Measurements from ENCODE around the gene HMCN2.

DNA sequence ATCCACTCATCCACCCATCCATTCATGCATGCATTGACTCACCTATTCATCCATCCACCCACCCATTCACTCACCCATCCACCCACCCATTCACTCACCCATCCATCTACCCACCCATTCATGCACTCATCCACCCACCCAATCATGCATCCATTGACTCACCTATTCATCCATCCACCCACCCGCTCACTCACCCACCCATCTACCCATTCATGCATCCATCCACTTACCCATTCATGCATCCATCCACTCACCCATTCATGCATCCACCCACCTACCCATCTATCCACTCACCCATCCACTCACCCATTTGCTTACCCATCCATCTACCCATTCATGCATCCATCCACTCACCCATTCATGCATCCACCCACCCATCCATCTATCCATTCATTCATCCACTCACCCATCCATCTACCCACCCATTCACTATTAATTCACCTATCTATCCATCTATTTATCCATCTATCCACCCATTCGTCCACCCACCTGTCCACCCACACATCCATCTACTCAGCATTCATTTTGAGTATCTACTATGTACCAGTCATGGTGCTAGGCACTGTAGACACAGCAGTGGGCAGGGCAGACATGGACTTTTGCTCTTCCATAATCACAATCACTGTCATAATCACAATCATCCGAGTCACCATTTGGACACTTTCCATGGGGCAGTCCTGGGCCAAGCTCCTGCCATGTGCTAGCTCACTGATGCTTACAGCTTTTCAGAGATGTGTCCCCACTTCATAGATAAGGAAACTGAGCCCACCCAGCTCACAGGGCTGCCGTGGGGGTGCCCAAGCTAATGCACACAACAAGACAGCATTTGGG lies 34.4 kb downstream of the HMCN2 start:
- TF ChIP-seq, protein P1, sequence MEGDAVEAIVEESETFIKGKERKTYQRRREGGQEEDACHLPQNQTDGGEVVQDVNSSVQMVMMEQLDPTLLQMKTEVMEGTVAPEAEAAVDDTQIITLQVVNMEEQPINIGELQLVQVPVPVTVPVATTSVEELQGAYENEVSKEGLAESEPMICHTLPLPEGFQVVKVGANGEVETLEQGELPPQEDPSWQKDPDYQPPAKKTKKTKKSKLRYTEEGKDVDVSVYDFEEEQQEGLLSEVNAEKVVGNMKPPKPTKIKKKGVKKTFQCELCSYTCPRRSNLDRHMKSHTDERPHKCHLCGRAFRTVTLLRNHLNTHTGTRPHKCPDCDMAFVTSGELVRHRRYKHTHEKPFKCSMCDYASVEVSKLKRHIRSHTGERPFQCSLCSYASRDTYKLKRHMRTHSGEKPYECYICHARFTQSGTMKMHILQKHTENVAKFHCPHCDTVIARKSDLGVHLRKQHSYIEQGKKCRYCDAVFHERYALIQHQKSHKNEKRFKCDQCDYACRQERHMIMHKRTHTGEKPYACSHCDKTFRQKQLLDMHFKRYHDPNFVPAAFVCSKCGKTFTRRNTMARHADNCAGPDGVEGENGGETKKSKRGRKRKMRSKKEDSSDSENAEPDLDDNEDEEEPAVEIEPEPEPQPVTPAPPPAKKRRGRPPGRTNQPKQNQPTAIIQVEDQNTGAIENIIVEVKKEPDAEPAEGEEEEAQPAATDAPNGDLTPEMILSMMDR (IDR thresholded peaks at IDR 0.05; ENCODE audit: low read length): no peak
- no peak for TF ChIP-seq EZH2 (optimal IDR thresholded peaks at IDR 0.05; ENCODE audit: low read depth, low read length)
